Measurements from ENCODE around the gene FEN1.

Gene FEN1

GRCh38 chr11:61842528-61842820, 49.8 kb downstream of the FEN1 start:
- DNase-seq (ENCODE audit: insufficient read length) (no peak), FAIRE-seq (no peak)
- TF ChIP-seq POLR2AphosphoS5 (IDR thresholded peaks at IDR 0.05; ENCODE audit: low read depth, low read length) (no peak), POLR2A (IDR thresholded peaks at IDR 0.05; ENCODE audit: low read depth, low read length) (no peak), TAF1 (IDR thresholded peaks at IDR 0.05; ENCODE audit: borderline replicate concordance, low read depth, low read length) (no peak)

GRCh38 chr11:61844909-61845565, 52.3 kb downstream of the FEN1 start:
- DNase-seq (ENCODE audit: insufficient read length) (no peak), FAIRE-seq (no peak)
- TF ChIP-seq TAF1 (IDR thresholded peaks at IDR 0.05; ENCODE audit: borderline replicate concordance, low read depth, low read length), result no peak
- no peak for TF ChIP-seq POLR2AphosphoS5 (IDR thresholded peaks at IDR 0.05; ENCODE audit: low read depth, low read length)
- no peak for TF ChIP-seq POLR2A (IDR thresholded peaks at IDR 0.05; ENCODE audit: low read depth, low read length)

GRCh38 chr11:61846362-61847020, 53.8 kb downstream of the FEN1 start:
- no peak for DNase-seq (ENCODE audit: insufficient read length)
- no peak for TF ChIP-seq TAF1 (IDR thresholded peaks at IDR 0.05; ENCODE audit: borderline replicate concordance, low read depth, low read length)
- TF ChIP-seq POLR2AphosphoS5 (IDR thresholded peaks at IDR 0.05; ENCODE audit: low read depth, low read length), result no peak
- TF ChIP-seq POLR2A (IDR thresholded peaks at IDR 0.05; ENCODE audit: low read depth, low read length), result no peak
- no peak for FAIRE-seq
